ENCODE measurements around the gene OR1L8. TPM values are rescaled to one million over a fixed set of nuclear protein-coding genes. Genes with fewer than 3 reads are reported as not detected.

The OR1L8 gene
- polyA plus RNA-seq, 1 donor = 0.09 TPM

Other genes with a start within 250 kb of the OR1L8 start
- gene PTGS1, start 212.4 kb downstream of the OR1L8 start, polyA plus RNA-seq (ENCODE audit: insufficient read length) = 4.7 TPM
- gene OR1J1, start 105.5 kb downstream of the OR1L8 start, polyA plus RNA-seq (ENCODE audit: insufficient read length) = not detected
- not detected for gene OR1J2, start 72.6 kb downstream of the OR1L8 start, polyA plus RNA-seq (ENCODE audit: insufficient read length)
- gene OR1J4, start 64.2 kb downstream of the OR1L8 start, polyA plus RNA-seq (ENCODE audit: insufficient read length) = not detected
- not detected for gene OR1N1, start 56.1 kb downstream of the OR1L8 start, polyA plus RNA-seq (ENCODE audit: insufficient read length)
- not detected for gene OR1N2, start 30.3 kb downstream of the OR1L8 start, polyA plus RNA-seq (ENCODE audit: insufficient read length)
- gene OR1Q1, start 31.4 kb upstream of the OR1L8 start, polyA plus RNA-seq (ENCODE audit: insufficient read length) = not detected
- gene OR1B1, start 74.2 kb upstream of the OR1L8 start, polyA plus RNA-seq (ENCODE audit: insufficient read length) = not detected
- not detected for gene OR1L1, start 78.3 kb upstream of the OR1L8 start, polyA plus RNA-seq (ENCODE audit: insufficient read length)
- gene OR1L3, start 91.7 kb upstream of the OR1L8 start, polyA plus RNA-seq (ENCODE audit: insufficient read length) = not detected
- not detected for gene OR1L4, start 140.6 kb upstream of the OR1L8 start, polyA plus RNA-seq (ENCODE audit: insufficient read length)
- gene OR1L6, start 158.9 kb upstream of the OR1L8 start, polyA plus RNA-seq (ENCODE audit: insufficient read length) = not detected
- not detected for gene OR5C1, start 205.5 kb upstream of the OR1L8 start, polyA plus RNA-seq (ENCODE audit: insufficient read length)
- gene OR1K1, start 216.7 kb upstream of the OR1L8 start, polyA plus RNA-seq (ENCODE audit: insufficient read length) = not detected
- 15.2 TPM for gene PDCL, start 245.2 kb upstream of the OR1L8 start, polyA plus RNA-seq (ENCODE audit: insufficient read length)

All from hindlimb muscle (tissue), 1 donor.